Stimulated activated CD4-positive, alpha-beta T cell treated with anti-CD3 and anti-CD28 coated beads, Interleukin-4, amount 100 ng/mL, for 4 hours (primary cell): ENCODE results near the gene MROH8.
A peak's percentile ranks its signal among the peaks of the same experiment; 100 is the strongest.

Source experiments
- DNase-seq, 2 experiments: peaks; one replicate each; pipeline ENCODE4 v3.0.0-alpha.2; 2020

Gene MROH8

GRCh38 chr20:37198932-37199660 lies 19.7 kb upstream of the MROH8 start:
- DNase-seq: no peak

GRCh38 chr20:37194621-37195417 lies 15.5 kb upstream of the MROH8 start:
- DNase-seq: no peak

- no peak for DNase-seq
Measured at GRCh38 chr20:37193821-37194220, 14.5 kb upstream of the MROH8 start.

GRCh38 chr20:37193226-37193625 lies 13.9 kb upstream of the MROH8 start:
- DNase-seq: no peak

- DNase-seq: peak; percentile 53 to 62
Measured at GRCh38 chr20:37192137-37192854, 12.9 kb upstream of the MROH8 start.

- DNase-seq: no peak
Measured at GRCh38 chr20:37190354-37191112, 11.2 kb upstream of the MROH8 start.

GRCh38 chr20:37189416-37190016 lies 10.2 kb upstream of the MROH8 start:
- no peak for DNase-seq

- no peak for DNase-seq
Measured at GRCh38 chr20:37188787-37189186, 9.4 kb upstream of the MROH8 start.

GRCh38 chr20:37185686-37186085 lies 6.3 kb upstream of the MROH8 start:
- DNase-seq: no peak

GRCh38 chr20:37179683-37180524 lies 556 bp upstream of the MROH8 start:
- peak in 1 of 2 experiments; percentile 15 for DNase-seq

- DNase-seq: no peak
Measured at GRCh38 chr20:37172836-37173235, 6.5 kb downstream of the MROH8 start.

GRCh38 chr20:37166867-37167266 lies 12.5 kb downstream of the MROH8 start:
- DNase-seq: no peak

- DNase-seq: no peak
Measured at GRCh38 chr20:37165031-37165430, 14.3 kb downstream of the MROH8 start.

GRCh38 chr20:37163832-37164554 lies 15.4 kb downstream of the MROH8 start:
- no peak for DNase-seq

GRCh38 chr20:37162646-37163045 lies 16.7 kb downstream of the MROH8 start:
- no peak for DNase-seq

GRCh38 chr20:37161830-37162549 lies 17.4 kb downstream of the MROH8 start:
- no peak for DNase-seq

GRCh38 chr20:37160683-37161082 lies 18.7 kb downstream of the MROH8 start:
- DNase-seq: no peak

- no peak for DNase-seq
Measured at GRCh38 chr20:37158248-37158647, 21.1 kb downstream of the MROH8 start.

- DNase-seq: no peak
Measured at GRCh38 chr20:37155987-37156386, 23.4 kb downstream of the MROH8 start.

GRCh38 chr20:37154684-37155298 lies 24.6 kb downstream of the MROH8 start:
- no peak for DNase-seq
